T-helper 9 cell (primary cell): ENCODE data around the gene CHST4.
"Not testable (repeated sequence)": the region's sequence is repeated elsewhere in the genome, so short reads cannot be mapped to it uniquely, and the experiment has no call there.

ENCODE experiments used
- DNase-seq: peaks from one replicate; pipeline ENCODE4 v3.0.0-alpha.2; 2020

Gene CHST4

GRCh38 chr16:71524566-71525553 is 1.4 kb upstream of the CHST4 start:
- DNase-seq = no peak

- no peak for DNase-seq
Measured at GRCh38 chr16:71528257-71528656, 2.0 kb downstream of the CHST4 start.

DNA sequence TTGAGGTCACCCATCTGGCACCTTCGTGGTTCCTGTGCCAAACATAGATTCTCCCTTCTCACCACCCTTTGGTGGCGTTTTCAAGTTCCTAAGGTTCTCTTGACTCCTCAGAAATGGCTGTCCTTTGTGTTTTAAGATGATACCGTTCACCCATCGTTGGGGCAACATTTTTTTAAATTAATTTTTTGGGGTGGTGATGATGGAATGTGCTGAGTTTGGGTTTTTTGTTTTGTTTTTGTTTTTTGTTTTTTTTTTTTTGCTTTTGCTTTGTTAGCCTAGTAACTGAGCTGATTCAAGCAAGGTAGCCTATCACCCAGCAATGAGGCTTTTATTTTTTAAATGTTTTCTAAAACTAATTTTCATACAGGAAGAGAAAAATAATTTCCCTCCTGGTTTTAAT is 2.6 kb downstream of the CHST4 start:
- DNase-seq = no peak

DNA sequence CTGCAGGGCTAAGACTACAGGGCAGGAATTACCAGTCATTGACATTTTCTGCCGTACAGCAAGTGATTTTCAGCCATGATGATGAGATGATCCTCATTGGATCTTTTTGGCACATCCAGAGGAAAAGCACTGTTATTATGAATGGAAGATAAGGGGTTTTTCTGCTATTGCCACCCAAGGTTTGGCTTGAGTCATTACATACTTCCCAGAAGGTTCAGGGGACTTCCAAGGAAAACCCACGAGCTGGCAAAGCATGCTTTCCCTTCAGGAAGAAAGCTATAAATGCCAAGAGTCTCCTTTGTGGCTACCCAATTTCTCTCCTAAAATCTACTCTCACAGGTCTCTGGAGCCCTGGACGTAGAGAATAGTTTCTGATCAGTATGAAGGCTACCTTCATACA is 6.1 kb downstream of the CHST4 start:
- DNase-seq = no peak

- no peak for DNase-seq
Measured at GRCh38 chr16:71536752-71537499, 10.7 kb downstream of the CHST4 start.

DNA sequence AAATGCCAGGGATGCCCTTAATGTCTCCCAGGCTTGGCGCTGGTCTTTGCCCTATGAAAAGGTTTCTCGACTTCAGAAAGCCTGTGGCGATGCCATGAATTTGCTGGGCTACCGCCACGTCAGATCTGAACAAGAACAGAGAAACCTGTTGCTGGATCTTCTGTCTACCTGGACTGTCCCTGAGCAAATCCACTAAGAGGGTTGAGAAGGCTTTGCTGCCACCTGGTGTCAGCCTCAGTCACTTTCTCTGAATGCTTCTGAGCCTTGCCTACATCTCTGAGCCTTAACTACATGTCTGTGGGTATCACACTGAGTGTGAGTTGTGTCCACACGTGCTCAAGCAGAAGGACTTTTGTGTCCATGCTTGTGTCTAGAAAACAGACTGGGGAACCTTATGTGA is 11.4 kb downstream of the CHST4 start:
- no peak for DNase-seq

DNA sequence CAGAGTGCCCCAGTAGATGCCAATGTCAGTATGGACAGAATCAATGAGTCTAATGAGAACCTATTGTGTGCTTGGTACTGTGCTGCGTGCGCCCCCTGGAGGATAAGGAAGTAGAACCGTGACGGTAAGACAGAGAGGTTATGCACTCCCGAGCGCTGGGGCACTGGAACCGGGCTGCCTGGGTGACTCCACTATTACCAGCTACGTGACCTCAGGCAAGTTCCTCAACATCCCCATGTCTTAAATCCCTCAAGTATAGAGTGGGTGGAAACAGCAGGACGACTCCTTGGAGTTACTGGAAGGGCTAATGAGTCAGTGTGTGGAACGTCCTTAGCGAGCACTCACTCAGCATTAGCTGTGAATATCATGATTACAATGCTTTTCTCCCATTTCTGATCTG is 16.2 kb downstream of the CHST4 start:
- peak; percentile 49 for DNase-seq

- DNase-seq = no peak
Measured at GRCh38 chr16:71547168-71547567, 20.9 kb downstream of the CHST4 start.

GRCh38 chr16:71552698-71553503 is 26.7 kb downstream of the CHST4 start:
- no peak for DNase-seq

DNA sequence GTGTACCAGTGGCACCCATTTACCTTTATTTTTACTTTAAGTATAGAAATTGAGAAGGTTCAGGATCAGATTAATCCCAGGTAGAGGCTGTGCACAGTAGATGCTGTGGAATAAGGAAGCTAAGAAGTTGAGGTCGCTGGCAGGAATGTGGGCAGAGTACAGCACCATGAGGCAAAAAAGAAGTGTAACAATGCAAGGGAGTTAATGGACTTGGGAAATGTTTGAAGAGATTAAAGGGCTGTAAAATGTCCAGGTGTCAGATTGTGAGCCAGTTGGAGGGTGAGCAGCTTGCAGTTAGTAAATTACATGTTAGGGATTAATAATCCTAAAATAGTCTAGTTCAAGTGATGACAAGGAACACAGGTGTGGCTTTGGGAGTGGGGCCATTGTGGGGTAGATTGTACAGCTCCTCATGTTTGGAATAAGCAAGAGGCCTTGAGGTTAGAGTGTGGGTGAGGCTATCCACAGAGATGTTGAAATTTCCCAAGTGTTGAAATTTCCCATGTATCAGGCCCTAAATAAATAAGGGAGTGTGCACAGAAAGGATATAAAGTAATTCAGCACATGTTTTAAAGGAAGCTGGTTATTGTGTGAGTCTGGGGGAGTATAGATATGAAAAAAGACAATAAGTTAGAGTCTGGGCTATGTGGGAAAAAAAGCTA is 29.1 kb downstream of the CHST4 start:
- DNase-seq = no peak

- DNase-seq = no peak
Measured at GRCh38 chr16:71557299-71557698, 31.1 kb downstream of the CHST4 start.

DNA sequence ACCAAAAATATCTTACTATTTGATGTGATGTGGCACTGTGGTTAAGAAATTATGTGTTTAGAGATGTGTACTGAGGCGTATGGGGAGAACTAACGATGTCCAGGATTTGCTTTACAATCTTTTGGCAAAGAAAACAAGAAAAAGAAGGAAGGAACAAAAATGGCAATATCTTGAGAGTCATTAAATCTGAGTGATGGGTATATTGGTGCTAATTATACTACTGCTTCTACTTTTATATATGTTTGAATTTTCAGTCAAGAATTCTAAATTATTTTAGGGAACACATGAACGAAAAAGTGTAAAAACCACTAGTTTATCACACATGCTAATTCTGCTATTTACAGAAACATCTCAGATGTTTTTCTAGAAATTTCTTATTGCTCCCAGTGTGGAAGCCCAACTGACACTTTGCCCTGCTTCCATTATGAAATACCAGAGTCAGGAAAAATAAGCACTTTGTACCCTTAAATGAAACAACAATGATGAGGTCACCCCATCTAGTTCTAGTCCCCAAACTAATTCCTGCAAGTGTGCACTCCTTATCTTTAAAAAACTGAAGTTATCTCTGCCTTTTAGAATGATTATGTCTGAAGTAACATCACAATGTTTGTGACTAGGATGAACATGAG is 31.8 kb downstream of the CHST4 start:
- DNase-seq = no peak

- no peak for DNase-seq
Measured at GRCh38 chr16:71559855-71560254, 33.6 kb downstream of the CHST4 start.

DNA sequence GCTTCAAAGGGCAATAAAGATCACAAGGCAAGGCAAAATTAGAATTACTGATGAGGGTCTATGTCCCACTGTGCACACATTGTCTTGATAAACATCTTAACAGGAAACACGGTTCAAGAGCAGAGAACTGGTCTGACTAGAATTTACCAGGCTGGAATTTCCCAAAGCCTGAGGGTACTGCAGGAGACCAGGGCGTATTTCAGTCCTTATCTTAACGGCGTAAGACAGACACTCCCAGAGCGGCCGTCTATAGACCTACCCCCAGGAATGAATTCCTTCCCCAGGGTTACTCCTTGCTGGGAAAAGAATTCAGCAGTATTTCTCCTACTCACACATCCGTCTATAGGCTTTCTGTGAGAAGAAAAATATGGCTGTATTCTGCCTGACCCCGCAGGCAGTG is 35.7 kb downstream of the CHST4 start:
- DNase-seq = not testable (repeated sequence)

DNA sequence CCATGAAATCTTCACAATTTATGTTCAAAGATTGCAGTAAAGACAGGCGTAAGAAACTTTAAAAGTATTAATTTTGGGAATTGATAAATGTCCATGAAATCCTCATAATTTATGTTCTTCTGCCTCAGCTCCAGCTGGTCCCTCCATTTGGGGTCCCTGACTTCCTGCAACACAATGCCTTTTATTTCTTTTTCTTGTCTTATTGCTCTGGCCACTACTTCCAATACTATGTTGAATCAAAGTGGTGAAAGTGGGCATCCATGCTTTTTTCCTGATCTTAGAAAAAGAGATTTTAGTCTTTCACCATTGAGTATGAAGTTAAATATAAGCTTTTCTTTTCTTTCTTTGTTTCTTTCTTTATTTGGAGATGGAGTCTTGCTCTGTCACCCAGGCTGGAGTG is 36.3 kb downstream of the CHST4 start:
- no peak for DNase-seq

- DNase-seq = no peak
Measured at GRCh38 chr16:71564335-71564967, 38.2 kb downstream of the CHST4 start.

DNA sequence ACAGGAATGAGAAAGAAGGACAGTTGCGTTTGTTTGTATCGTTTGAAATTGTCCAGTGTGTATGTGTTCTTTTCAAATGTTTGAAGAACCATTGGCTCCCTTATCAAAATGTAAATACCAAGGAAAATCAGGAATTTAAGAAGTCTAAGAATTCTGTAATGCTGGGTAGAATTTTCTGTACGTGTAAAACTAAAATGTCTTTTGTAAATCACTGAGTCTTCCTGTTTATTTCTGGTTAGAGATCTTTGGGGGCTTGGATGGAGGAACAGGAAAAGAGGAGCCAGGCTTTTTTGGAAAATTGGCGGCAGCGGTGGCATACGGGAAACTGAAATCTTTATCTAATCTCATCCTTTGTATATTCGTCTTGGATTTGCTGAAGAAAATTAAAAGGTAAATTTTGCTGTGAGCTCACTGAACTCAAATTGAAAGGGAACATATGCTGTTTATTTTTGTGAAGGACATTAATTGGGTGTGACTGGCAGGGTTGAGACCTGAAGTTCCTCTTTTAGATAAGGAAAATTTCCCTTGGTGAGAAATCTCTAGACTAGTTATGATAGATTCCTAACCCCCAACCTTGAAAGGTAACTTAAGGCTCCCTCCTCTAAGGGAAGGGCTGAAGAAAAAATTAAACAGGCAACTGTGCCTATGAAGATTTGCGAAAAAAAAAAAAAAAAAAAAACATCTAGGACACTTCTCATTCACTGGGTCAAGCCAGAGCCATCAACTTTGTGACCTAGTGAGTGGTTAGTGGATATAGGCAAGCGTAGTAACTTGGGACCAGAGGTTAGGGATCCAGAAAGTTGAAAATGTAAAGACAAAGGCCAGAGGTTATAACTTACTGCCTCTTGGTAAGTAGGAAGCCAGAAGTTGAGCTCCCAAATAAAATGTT is 39.8 kb downstream of the CHST4 start:
- DNase-seq = no peak

- no peak for DNase-seq
Measured at GRCh38 chr16:71567931-71568330, 41.7 kb downstream of the CHST4 start.

DNA sequence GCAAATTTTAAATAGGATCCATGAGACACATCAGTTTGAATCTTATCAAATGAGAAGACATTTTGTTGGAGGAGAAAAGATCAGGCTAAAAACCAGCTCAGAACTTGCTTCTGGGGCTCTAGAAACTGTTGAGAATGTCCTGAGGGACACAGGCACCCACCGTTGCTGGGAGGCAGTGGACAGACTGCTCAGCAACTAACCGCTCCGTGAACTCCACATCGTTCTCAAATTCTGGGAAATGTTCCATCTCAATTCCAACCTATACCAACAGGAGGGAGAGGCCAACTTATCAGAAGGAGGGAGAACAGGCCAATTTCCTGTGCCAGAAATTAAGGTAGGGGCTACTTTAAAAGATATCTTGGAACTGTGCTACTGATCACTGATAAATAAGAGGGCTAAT is 42.3 kb downstream of the CHST4 start:
- DNase-seq = no peak

GRCh38 chr16:71569621-71570020 is 43.4 kb downstream of the CHST4 start:
- DNase-seq = no peak
